ENCODE measurements around the gene STAT2.
"Not testable (repeated sequence)": the region's sequence is repeated elsewhere in the genome, so short reads cannot be mapped to it uniquely, and the experiment has no call there.

The STAT2 gene

DNA sequence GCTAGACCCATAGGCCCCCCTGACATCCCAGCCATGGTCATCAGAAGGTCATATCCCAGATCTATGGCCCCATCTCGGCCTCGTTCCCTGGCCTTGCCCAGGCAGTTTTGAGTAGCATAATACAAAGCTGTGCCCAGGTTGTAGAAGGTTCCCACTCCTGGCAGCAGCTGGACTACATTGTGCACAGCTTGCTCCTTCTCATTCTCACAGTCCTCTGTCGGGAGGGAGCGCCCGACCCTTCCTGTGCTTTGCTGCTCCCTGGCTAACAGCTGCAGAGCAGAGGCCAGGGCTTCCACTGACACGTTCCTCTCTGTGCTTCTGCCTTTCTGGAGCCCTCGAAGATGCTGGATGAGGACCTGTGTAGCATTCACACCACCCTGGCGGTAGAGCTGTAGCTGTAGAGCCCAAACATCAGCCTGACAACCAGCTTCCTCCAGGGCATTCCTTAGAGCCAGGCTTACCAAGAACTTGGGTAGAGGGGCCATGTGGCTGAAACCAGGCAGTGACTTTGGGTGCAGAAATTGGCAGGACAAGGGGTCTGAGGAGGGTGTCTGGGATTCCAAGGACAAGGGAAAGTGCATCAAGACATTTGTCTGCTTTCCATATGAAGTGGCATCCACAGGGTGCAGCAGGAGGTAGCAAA, 1.7 kb upstream of the STAT2 start:
- no peak for DNase-seq

DNA sequence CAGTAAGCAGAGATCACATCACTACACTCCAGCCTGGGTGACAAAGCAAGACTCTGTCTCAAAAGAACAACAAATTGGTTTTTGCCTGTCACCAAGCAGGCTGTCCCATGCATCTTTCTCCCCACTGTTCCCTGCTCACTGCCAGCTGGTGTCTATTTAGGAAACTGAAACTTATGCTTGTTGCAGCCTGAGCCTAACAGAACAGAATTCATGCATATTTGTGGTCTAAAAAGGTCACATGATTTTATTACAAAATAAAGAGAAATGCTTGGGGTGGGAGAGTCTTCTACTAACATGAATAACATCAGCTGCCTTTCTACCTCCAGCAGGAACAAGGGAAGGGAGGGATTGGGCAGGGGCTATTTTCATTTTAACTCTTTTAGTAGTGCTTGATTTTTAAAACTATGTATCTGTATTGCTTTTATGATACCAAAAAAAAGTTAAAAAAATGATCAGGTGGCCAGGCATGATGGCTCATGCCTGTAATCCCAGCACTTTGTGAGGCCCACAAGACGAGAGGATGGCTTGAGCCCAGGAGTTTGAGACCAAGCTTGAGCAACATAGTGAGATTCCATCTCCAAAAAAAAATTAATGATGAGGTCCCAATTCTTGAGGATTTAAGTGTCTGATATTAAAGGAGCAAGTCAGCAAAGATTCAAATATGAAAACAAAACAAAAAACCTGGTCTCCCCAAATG, 923 bp downstream of the STAT2 start:
- no peak for DNase-seq

DNA sequence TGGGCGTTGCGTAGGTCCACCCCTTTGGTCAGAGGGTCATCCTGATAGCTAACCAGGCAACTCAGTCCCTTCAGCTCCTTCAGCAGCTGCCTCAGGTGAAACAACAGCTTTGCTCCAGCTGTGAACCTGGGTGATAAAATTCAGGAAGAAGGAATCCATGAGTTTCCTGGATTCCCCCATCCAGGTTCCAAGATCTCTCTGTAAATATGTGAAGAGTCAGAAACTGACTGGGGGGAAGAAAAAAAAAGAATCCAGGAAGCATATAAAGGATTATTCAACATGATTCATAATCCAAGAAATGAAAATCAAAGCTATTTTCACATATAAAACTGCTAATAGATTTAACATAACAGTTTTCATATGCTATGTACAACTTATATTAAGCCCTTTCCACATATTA, 8.6 kb downstream of the STAT2 start:
- DNase-seq, result no peak

DNA sequence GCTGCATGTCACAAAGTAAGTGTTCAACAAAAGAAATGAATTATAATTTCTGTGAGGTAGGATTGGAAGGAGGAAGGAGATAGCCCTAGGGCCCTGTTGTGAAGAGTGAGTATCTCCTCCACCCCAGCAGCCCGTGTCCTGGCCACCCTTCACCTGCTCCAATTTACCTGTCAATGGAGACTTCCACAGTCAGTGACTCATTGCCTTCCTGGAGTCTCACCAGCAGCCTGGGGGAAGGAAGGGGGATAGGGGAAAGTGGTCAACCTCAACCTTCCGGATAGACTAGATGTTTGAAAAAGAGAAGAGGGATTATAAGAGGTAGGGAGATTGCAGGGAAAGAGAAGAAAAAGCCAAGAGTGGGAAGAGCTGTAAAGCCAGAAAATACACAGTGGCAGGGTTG, 9.2 kb downstream of the STAT2 start:
- DNase-seq, result no peak

DNA sequence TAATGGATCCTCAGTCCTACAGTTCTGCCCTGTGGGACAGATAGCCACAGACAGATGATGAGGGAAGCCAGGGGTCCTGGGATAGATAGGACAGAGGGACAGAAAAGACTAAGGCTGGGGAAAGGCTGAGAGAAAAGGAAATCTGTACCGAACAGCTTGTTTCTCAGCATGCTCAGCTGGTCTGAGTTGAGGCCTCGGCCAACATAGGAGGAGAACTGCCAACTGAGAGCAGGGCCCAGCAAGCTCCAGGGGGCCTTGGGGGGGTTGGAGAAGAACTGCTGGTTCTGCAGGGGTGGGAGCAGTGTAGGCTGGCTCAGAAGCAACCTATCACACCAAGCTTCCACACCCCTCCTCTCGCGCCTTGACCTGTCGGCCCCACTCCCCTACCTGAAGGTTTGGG, 11.1 kb downstream of the STAT2 start:
- DNase-seq, result no peak

DNA sequence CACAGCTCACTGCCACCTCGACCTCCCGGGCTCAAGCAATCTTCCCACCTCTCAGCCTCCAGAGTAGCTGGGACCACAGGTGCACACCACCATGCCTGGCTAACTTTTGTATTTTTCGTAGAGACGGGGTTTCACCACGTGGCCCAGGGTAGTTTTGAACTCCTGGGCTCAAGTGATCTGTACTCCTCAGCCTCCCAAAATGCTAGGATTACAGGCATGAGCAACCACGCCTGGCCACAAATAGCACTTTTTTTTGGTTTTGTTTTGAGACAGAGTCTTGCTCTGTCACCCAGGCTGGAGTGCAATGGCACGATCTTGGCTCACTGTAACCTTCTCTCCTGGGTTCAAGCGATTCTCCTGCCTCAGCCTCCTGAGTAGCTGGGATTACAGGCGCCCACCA, 12.7 kb downstream of the STAT2 start:
- not testable (repeated sequence) for DNase-seq

DNA sequence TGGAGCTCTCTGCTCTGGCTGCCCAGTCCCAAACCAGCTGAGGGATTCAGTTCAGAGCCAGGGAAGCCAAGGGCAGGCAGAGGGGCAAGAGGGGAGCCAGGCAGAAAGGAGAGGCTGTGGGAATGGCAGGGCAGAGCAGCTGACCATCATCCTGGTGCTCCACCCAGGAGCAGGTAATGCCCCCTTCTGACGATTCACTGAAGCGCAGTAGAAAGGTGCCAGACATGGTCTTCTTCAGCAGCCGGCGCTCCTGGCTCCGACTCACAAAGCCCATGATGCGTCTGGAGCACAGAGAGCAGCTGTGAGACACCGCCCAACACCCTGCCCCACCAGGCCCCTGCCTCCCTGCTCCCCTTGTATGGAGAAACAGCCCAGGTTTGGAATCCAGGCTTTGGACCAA, 13.2 kb downstream of the STAT2 start:
- DNase-seq, result no peak

DNA sequence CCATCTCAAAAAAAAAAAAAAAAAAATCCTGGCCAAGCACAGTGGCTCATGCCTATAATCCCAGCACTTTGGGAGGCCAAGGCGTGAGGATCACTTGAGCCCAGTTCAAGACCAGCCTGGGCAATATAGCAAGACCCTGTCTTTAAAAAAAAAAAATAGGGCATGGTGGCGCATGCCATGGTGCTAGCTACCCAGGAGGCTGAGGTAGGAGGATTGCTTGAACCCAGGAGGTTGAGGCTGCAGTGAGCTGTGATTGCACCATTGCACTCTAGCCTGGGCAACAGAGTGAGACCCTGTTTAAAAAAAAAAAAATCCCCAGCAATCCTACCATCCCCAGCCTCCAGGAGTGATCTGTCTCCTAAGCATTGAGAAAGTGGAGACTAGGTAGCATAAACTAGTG, 17.6 kb downstream of the STAT2 start:
- not testable (repeated sequence) for DNase-seq

DNA sequence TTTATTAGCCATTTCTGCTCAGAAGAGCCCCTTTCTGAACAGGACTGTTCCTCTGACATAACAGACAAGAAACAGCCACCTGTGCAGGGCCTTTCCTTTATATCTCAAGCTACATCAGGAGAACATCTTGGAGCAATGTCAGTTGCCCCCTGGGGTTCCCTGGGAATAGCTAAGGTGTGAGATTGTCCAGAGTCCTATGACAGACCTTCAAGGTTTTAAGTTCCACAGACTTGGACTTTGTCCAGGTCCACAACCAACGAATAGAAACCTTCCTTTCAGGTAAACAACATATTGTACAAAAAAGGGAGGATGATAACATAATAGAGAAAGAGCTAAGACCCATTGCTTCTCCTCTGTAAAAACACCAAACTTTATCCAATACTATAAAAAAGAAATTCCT, 18.3 kb downstream of the STAT2 start:
- no peak for DNase-seq

DNA sequence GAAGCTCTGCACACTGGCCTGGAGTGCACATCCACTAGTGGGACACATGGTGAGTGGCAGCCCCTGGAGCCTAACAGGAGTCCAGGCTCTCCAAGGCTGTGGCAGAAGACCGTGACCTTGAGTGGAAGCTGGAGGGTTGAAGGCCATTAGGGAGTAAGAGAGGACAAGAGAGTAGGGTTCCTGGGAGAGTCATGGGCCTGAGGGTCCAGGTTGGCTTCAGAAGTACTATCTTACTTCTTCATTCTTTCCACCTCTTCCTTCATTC, 20.8 kb downstream of the STAT2 start:
- DNase-seq, result no peak

DNA sequence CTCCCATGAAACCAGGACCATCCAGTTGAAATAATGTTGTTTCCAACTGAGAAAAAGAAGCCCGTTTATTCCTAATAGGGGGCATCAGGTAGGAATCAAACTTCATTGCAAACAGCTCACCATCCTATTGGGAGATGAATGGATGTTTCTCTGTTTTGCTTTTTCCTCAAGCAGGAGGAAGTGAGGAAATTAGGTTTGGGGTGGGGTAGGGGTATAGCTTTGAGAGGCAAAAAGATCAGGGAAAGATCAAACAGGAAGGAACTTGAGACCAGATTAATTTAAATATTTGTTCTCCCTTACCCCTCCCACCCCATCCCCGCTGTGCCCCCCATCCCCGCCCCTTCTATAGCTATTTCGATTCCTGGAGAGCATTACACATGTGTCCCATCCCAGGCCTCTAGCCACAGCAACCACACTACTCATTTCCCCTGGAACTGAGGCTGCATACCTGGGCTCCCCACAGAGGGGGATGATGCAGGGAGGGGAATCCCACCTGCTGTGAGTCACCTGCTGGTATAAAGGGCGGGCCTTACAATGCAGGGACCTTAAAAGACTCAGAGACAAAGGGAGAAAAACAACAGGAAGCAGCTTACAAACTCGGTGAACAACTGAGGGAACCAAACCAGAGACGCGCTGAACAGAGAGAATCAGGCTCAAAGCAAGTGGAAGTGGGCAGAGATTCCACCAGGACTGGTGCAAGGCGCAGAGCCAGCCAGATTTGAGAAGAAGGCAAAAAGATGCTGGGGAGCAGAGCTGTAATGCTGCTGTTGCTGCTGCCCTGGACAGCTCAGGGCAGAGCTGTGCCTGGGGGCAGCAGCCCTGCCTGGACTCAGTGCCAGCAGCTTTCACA, 21.4 kb downstream of the STAT2 start, which contains the start of gene IL23A:
Gene IL23A, plus strand, starts transcription at position 577 of the 850 bp plus-strand sequence. Its CDS starts 161 bp downstream, at position 738.
- DNase-seq, result no peak

DNA sequence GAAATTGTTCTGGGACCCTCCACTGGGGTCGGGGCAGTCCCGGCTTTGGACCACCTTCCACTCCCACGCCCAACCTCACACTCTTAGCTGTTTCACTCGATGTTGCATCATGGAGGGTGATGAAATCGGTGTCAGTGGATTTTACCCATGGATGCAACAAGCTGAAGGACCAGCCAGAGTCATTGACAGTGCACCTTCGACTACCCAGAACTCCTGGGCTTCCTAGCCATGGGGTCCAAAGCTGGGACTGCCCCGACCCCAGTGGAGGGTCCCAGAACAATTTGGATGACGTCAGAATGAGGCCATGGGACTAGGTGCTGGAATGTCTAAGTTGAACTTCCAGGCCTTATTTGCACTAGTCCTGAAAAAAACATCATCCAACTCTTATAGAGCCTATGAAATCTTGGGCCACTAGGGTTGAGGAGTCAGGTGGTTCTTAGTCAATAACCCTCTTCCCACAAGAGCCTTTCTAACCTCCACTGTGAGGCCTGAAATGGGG, 22.1 kb downstream of the STAT2 start:
- DNase-seq, result no peak

DNA sequence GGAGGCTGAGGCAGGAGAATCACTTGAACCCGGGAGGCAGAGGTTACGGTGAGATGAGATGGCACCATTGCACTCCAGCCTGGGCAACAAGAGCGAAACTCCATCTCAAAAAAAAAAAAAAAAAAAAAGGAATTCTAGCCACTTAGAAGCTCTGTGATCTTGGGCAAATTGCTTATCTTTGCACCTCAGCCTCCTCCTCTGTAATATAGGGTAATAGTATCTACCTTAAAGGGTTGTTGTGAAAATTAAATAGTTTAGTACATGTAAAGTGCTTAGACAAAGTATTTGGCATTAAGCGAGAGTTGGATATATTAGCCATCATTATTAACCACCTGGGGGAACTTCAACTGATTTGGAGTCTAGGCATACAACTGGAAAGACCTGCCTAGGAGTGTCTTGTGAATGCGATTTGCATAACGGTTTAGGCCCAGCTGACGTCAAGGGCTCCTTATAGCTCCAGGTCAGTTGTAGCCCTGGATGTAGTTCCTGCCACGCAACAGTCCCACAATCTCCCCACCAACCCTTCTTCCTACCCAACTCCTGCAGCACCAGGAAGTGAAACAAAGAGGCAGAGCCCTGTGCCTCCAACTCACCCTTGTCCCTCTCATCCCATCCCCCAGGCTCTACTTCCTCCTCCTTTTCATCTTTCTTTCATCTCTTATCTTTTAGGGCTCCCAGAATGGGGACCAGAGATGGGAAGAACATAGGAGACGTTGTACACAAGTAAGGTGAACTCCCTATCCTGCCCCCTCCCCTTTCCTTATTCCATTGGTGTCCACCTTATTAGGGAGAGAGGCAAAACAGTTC, 23.3 kb downstream of the STAT2 start:
- no peak for DNase-seq

DNA sequence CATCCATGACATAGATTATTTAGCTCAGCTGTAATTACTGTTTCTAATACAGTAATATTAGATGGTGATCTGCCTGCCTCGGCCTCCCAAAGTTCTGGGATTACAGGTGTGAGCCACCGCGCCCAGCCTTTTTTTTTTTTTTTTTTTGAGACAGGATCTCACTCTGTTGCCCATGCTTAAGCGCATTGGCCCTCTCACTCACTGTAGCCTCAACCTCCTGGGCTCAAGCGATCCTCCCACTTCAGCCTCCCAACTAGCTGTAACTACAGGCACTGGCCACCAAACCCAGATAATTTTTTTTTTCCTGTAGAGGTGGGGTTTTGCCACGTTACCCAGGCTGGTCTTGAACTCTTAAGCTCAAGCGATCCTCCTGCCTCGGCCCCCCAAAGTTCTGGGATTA, 24.4 kb downstream of the STAT2 start:
- DNase-seq, result not testable (repeated sequence)

DNA sequence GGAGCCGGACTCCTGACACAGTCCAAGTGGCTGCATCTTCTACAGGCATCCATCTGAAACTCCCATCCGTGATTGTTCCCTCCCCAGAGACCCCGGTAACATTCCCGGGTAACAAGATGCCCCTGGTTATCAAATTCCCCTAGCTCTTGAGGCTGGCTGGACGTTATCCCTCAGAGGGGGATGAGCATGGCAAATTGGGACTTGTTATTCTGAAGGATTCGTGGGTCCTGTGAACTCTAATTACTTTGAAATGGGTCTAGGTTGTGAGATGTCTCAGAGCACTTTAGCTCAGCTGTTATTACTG, 25.5 kb downstream of the STAT2 start:
- no peak for DNase-seq

DNA sequence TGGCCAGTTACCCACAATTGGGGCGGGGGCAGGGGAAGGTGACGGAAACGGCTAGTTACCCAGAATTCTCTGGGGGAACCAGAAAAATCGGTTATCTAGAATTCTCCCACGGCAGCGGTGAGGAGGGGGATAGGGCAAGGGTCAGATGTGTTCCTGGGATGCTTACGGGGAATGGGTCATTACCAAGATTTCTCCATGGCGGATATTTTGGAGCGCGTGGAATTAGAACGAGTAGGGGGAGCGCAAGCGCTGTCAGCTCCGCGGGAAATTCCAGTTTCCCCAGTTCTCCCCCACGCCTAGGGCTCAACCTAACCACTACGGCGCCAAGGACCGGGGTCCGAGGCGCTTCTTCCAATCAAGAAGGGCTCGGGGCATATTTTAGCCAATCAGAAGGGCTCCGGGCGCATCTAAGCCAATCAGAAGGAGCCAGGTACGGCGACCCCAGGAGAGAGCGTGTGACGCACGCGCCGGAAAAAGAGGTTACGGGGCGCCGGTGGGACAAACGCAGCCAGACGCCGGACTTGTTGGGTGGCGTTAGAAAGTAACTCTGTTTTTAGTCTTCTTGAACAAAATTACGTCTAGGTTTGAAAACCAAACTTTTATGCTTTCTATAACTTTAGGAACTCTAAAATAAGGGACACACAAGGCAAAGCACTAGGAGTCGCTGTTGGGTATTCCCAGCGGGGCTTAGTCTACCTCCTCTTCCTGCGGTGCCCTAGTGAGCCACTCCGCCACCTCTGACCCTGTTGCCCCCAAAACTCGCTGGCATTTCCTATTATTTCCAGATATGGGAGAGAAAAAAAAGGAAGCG, 26.0 kb downstream of the STAT2 start, which contains the start of gene PAN2:
Gene PAN2, minus strand, starts transcription at position 322 of the 811 bp plus-strand sequence. CDS start 906 bp downstream, outside the sequence.
- peak; percentile 98 for DNase-seq

DNA sequence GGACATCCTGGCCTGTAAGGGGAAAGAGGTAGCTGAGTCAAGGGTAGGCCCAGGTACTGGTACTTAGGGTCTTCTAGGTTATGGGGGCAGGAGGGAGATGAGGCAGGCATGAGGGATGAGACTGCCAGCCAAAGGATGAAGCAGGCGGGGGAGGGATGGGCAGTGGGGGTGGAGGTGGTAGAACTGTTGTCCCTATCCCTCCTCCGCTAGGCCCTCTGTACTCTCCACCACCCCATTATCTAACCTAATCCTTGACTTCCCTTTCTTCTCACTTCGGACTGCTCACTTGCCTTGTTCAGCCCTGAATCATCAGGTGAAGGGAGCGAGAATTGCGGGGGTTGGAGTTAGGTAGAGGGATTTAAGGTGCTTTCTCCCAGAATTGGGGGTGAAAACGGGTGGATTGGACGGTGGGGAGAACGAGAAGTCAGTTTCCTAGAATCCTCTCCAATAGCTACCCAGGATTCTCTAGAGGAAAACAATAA, 26.7 kb downstream of the STAT2 start:
- no peak for DNase-seq

DNA sequence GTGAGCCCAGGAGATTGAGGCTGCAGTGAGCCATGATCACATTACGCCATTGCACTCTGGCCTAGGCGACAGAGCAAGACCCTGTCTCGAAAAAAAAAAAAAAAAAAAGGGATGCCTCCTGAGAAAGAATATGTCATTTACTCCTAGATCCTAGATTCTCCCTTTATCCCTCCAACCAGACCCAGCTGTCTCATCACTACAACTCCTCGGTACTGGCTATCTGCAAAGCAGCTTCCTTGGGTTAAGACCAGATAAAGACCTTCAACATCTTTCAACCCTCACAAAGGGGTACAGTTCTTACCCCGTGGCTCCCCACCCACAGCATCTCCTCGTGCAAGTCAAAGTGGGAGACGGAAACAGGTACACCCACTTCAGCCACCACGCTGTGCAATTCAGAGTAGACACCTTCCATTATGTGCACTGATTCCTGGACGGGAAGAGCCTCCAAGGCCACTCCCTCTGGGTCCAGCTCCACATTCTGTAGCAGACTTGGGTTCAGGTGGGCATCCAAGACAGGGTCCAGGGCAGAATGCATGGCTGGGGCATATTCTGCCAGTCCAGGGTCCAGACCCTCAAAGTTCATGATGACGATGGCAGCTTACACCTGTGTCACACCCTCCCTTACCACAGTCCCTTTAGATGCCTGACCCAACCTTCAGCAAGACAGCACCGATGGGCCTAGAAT, 27.3 kb downstream of the STAT2 start:
- DNase-seq, result no peak

DNA sequence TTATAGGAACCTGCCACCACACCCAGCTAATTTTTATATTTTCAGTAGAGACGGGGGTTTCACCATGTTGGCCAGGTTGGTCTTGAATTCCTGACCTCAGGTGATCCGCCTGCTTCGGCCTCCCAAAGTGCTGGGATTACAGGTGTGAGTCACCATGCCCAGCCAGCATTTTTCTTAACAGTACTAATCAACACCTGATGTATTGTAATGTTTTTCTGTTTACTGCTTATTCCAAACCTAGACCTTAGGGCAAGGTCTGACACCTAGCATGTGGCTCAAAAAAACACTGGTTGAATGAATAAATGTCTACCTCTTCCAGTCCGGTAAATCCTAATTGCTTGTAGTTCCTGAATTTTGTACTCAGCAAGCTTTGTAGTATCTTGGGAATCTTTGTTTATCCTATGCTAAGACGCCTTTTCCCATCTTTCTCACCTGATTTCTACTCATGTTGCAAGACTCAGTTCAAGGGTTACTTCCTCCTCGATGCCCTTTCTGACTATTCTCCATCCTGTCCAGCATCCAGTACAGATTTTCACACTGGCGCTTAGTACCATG, 28.9 kb downstream of the STAT2 start:
- DNase-seq, result no peak

DNA sequence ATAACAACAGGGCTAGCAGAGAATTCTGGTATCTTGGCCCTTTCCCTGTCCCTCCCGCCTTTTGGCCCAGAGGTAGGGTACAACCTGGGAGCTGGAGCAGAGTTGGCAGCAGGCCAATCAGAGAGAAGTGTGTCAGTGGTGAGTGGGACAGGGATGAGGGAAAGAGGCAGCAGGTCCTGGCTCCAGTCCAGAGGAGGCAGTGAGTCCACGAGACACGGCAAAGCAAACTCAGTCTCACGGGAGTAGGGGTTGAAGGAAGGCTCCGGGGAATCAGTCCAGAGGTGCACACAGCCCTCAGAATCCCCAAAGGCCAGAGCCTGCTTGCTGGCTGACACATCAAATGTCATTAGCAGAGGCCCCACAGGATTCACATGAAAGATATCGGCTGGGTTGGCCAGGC, 33.4 kb downstream of the STAT2 start:
- peak; percentile 16 for DNase-seq

DNA sequence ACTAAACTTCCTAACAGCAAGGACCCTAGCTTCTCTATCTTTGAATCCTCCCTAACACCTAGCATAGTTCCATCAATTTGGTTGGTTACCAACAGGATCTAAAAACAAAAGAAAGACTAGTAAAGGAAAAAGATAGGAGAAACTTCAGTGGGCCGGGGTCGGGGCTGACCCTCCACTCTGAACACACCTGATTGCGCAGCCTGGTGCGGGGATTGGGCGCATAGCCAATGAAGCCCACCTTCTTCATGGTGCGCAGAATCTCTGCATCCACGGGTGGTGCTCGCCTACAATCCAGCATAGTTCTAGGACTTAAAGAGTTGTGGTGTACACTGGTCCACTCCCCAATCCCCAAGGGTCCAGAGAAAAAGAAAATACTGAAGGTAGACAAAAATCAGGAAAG, 33.8 kb downstream of the STAT2 start:
- no peak for DNase-seq
